Suprapubic skin (tissue), 3 donors: ENCODE data around the gene GPC5.

Source experiments
- EP300 ChIP-seq: sonication (generic); formaldehyde crosslinking; IDR thresholded peaks from one replicate; pipeline ENCODE4 v1.6.1; 2017; ENCODE audit warnings: antibody characterized with exemption
- POLR2A ChIP-seq, 2 donors: fragments of 450-650 bp; IDR thresholded peaks; one replicate each; pipeline ENCODE4 v1.6.1; 2017; ENCODE audit warnings: antibody characterized with exemption in 2 of 2, mild to moderate bottlenecking in 2 of 2, moderate library complexity in 2 of 2
- TF ChIP-seq, protein P1 (sequence below), 2 donors: fragments of 200-600 bp in 1 of 2; fragments of 450-650 bp in 1 of 2; sonication (generic) in 1 of 2; IDR thresholded peaks; one replicate each; pipeline ENCODE4 v1.5.1; 2016 to 2019; ENCODE audit warnings: antibody characterized with exemption in 2 of 2, mild to moderate bottlenecking in 1 of 2, moderate library complexity in 1 of 2

DNA sequence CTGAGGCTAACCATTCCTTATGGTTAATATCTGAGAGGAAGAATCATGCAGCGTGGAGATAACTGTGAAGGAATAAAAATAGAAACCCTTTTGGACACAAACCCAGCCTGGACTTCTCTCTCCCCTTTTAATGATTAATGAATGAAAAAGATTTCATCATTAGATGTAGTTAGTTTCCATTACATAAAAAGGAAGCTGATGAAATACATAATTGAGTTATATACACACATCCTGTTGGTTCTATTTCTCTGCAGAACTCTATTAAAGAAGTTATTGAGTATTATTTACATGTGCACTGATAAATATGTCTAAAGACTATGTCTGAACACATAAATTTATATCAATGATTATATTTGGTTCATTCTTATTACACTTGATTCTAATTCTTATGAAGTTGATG is 465.3 kb downstream of the GPC5 start:
- TF ChIP-seq POLR2A (IDR thresholded peaks at IDR 0.05), result no peak
- TF ChIP-seq, protein P1, sequence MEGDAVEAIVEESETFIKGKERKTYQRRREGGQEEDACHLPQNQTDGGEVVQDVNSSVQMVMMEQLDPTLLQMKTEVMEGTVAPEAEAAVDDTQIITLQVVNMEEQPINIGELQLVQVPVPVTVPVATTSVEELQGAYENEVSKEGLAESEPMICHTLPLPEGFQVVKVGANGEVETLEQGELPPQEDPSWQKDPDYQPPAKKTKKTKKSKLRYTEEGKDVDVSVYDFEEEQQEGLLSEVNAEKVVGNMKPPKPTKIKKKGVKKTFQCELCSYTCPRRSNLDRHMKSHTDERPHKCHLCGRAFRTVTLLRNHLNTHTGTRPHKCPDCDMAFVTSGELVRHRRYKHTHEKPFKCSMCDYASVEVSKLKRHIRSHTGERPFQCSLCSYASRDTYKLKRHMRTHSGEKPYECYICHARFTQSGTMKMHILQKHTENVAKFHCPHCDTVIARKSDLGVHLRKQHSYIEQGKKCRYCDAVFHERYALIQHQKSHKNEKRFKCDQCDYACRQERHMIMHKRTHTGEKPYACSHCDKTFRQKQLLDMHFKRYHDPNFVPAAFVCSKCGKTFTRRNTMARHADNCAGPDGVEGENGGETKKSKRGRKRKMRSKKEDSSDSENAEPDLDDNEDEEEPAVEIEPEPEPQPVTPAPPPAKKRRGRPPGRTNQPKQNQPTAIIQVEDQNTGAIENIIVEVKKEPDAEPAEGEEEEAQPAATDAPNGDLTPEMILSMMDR (IDR thresholded peaks at IDR 0.05), result no peak
- no peak for TF ChIP-seq EP300
